Measurements from ENCODE around the gene OR10A5.
"Not testable (repeated sequence)": the region's sequence is repeated elsewhere in the genome, so short reads cannot be mapped to it uniquely, and the experiment has no call there.

OR10A5 gene

GRCh38 chr11:6876914-6877313 is 31.4 kb downstream of the OR10A5 start:
- DNase-seq = no peak

GRCh38 chr11:6882751-6883150 is 37.3 kb downstream of the OR10A5 start:
- DNase-seq = no peak

DNA sequence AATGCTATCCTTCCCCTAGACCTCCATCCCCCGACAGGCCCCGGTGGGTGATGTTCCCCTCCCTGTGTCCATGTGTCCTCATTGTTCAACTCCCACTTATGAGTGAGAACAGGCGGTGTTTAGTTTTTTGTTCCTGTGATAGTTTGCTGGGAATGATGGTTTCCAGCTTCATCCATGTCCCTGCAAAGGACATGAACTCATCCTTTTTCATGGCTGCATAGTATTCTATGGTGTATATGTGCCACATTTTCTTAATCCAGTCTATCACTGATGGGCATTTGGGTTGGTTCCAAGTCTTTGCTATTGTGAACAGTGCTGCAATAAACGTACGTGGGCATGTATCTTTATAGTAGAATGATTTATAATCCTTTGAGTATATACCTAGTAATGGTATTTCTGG is 42.2 kb downstream of the OR10A5 start:
- DNase-seq = not testable (repeated sequence)

GRCh38 chr11:6888830-6889229 is 43.3 kb downstream of the OR10A5 start:
- DNase-seq = no peak

GRCh38 chr11:6889835-6890234 is 44.4 kb downstream of the OR10A5 start:
- DNase-seq = no peak

- no peak for DNase-seq
These were observed 46.9 kb downstream of the OR10A5 start, which contains the start of gene OR2D2 for GRCh38 chr11:6892400-6892799. OR2D2 (minus strand) TSS chr11:6892500; CDS start chr11:6892500, 0 bp downstream.

GRCh38 chr11:6894097-6894496 is 48.6 kb downstream of the OR10A5 start:
- no peak for DNase-seq

DNA sequence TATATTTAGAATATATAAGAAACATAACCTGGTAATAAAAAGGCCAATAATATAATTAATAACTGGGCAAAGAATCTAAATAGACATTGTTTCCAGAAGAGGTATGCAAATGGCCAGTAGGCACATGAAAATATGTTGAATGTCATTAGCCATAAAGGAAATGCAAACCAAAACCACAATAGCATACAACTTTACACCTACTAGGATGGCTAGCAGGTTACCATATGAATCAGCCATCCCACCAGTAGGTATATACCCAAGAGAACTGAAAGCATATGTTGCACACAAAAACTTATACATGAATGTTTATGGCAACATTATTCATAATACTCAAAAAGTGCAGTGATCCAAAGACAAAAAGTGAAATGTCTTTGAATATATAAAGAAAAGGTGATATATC is 49.5 kb downstream of the OR10A5 start:
- no peak for DNase-seq
